Chondrocyte (in vitro differentiated cells): ENCODE measurements around the gene AGBL1. TPM values are rescaled to one million over a fixed set of nuclear protein-coding genes. Genes with fewer than 3 reads are reported as not detected.

Experiments used
- DNase-seq: peaks from one replicate; pipeline ENCODE4 v3.0.0; 2021; ENCODE audit warnings: mixed read lengths, low spot score
- H3K27ac Mint-ChIP-seq: one replicate; pipeline ENCODE4 v1.8.0; 2021; ENCODE audit warnings: mild to moderate bottlenecking, moderate library complexity, mixed read lengths; ENCODE audit not compliant: unreplicated experiment
- H3K27me3 Mint-ChIP-seq: 2 replicates; pipeline ENCODE4 v1.8.0; 2021; ENCODE audit warnings: low read depth, mixed read lengths
- H3K36me3 Mint-ChIP-seq: 2 replicates; pipeline ENCODE4 v1.8.0; 2021; ENCODE audit warnings: low read depth, mixed read lengths
- H3K4me1 Mint-ChIP-seq: 2 replicates; pipeline ENCODE4 v1.8.0; 2021; ENCODE audit warnings: low read depth, mild to moderate bottlenecking, mixed read lengths
- H3K4me3 Mint-ChIP-seq: one replicate; pipeline ENCODE4 v1.8.0; 2021; ENCODE audit warnings: mild to moderate bottlenecking, moderate library complexity, mixed read lengths; ENCODE audit not compliant: unreplicated experiment
- H3K9me3 Mint-ChIP-seq: 2 replicates; pipeline ENCODE4 v1.8.0; 2021; ENCODE audit warnings: low read depth, mixed read lengths
- total RNA-seq: library from RNA; stranded (reverse); gene quantifications from 3 replicates; pipeline ENCODE4 v1.2.1, GENCODE V29; 2021
- TF ChIP-seq, protein P1 (sequence below): fragments of 200-600 bp; sonication (generic); IDR thresholded peaks from 2 replicates; pipeline ENCODE4 v1.5.0; 2021; ENCODE audit warnings: antibody characterized with exemption, mild to moderate bottlenecking, moderate library complexity

Gene AGBL1
- total RNA-seq, 1 donor from 2014 or later, result not detected

- Mint-ChIP-seq H3K4me3 (no peak overlapping the region), H3K4me1 (no peaks in the 10 kb centered on the region), H3K27ac (no peak overlapping the region), H3K36me3 (no peaks in the 10 kb centered on the region), H3K27me3 (no peaks in the 10 kb centered on the region), H3K9me3 (peaks cover 5% of the 10 kb centered on the region)
- no peak for DNase-seq
- TF ChIP-seq, protein P1, sequence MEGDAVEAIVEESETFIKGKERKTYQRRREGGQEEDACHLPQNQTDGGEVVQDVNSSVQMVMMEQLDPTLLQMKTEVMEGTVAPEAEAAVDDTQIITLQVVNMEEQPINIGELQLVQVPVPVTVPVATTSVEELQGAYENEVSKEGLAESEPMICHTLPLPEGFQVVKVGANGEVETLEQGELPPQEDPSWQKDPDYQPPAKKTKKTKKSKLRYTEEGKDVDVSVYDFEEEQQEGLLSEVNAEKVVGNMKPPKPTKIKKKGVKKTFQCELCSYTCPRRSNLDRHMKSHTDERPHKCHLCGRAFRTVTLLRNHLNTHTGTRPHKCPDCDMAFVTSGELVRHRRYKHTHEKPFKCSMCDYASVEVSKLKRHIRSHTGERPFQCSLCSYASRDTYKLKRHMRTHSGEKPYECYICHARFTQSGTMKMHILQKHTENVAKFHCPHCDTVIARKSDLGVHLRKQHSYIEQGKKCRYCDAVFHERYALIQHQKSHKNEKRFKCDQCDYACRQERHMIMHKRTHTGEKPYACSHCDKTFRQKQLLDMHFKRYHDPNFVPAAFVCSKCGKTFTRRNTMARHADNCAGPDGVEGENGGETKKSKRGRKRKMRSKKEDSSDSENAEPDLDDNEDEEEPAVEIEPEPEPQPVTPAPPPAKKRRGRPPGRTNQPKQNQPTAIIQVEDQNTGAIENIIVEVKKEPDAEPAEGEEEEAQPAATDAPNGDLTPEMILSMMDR, result no peak
These were observed 46.1 kb downstream of the AGBL1 start for GRCh38 chr15:86125775-86126174.

GRCh38 chr15:86127547-86127946 lies 47.9 kb downstream of the AGBL1 start:
- no peaks in the 10 kb centered on the region for H3K4me1 Mint-ChIP-seq
- TF ChIP-seq, protein P1, result no peak
- no peaks in the 10 kb centered on the region for H3K36me3 Mint-ChIP-seq
- no peak for DNase-seq
- no peak overlapping the region for H3K27ac Mint-ChIP-seq
- H3K27me3 Mint-ChIP-seq, result no peaks in the 10 kb centered on the region
- no peak overlapping the region for H3K4me3 Mint-ChIP-seq
- H3K9me3 Mint-ChIP-seq, result peaks cover 5% of the 10 kb centered on the region

- Mint-ChIP-seq H3K27ac (no peak overlapping the region), H3K4me3 (no peak overlapping the region), H3K36me3 (no peaks in the 10 kb centered on the region), H3K27me3 (no peaks in the 10 kb centered on the region), H3K9me3 (peaks cover 9% of the 10 kb centered on the region), H3K4me1 (no peaks in the 10 kb centered on the region)
- TF ChIP-seq, protein P1, result no peak
- no peak for DNase-seq
These were observed 55.4 kb downstream of the AGBL1 start for GRCh38 chr15:86135041-86135440.

DNA sequence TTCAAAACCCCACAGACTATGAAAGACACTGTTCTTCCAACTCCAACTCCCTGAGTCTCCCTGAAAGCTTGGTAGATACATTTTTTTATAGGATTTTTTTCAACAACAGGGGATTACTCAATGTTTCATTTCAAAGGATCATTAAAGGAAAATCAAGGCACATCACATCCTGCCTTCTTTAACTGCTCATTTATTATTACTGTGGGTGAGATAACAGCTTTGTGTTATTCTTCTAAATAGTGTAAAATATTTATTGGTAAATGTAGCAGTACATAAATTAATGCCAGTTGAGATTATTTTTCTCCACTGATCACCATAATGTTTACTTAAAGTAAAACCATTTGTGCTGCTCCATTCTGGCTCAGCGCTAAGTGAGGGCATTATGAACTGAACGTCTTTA lies 57.2 kb downstream of the AGBL1 start:
- Mint-ChIP-seq H3K9me3 (peaks cover 15% of the 10 kb centered on the region), H3K27ac (no peak overlapping the region), H3K27me3 (no peaks in the 10 kb centered on the region), H3K4me1 (no peaks in the 10 kb centered on the region), H3K36me3 (no peaks in the 10 kb centered on the region), H3K4me3 (no peak overlapping the region)
- TF ChIP-seq, protein P1, result no peak
- no peak for DNase-seq

GRCh38 chr15:86138798-86139197 lies 59.1 kb downstream of the AGBL1 start:
- H3K27me3 Mint-ChIP-seq, result no peaks in the 10 kb centered on the region
- TF ChIP-seq, protein P1, result no peak
- no peak for DNase-seq
- H3K36me3 Mint-ChIP-seq, result no peaks in the 10 kb centered on the region
- H3K4me1 Mint-ChIP-seq, result no peaks in the 10 kb centered on the region
- peaks cover 21% of the 10 kb centered on the region for H3K9me3 Mint-ChIP-seq
- H3K4me3 Mint-ChIP-seq, result no peak overlapping the region
- H3K27ac Mint-ChIP-seq, result no peak overlapping the region
